ENCODE data around the gene ARHGAP5. TPM values are rescaled to one million over a fixed set of nuclear protein-coding genes. Genes with fewer than 3 reads are reported as not detected.
"Not testable (repeated sequence)": the region's sequence is repeated elsewhere in the genome, so short reads cannot be mapped to it uniquely, and the experiment has no call there.

ARHGAP5 gene
- total RNA-seq, 1 donor from 2014 or later, result 192 TPM

GRCh38 chr14:32100175-32100574 is 23.1 kb downstream of the ARHGAP5 start:
- DNase-seq (no peak), ATAC-seq (ENCODE audit: poor library complexity) (no peak)
- intact Hi-C loops (cut with DNase I), result no loop called here

DNA sequence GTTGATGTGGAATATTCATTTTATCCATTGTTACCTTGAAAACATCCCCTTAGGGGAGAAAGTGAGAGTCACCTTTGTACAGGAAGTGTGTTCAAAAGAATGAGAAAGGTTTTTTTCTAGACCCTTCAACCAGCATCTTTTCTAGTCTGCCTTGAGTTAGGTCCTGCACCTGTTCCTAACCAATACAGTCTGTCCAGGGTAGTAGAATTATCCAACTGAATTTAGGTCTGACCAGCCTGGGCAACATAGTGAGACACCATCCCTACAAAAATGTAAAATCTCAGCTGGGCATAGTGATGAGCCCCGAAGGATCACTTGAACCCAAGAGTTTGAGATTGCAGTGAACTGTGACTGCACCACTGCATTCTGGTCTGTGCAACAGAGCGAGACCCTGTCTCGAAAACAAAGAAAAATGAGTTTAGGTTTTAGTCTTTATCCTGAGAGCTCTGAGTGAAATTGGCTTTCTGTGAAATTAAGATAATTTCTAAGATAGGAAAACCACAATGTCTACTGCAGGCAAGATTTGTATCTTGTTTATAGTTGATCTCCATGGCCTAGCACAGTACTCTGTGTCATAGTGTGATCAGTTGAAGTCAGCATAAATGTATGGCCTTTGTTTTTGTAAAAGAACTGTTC is 25.2 kb downstream of the ARHGAP5 start:
- no peak for ATAC-seq (ENCODE audit: poor library complexity)
- intact Hi-C loops (cut with DNase I), result no loop called here

DNA sequence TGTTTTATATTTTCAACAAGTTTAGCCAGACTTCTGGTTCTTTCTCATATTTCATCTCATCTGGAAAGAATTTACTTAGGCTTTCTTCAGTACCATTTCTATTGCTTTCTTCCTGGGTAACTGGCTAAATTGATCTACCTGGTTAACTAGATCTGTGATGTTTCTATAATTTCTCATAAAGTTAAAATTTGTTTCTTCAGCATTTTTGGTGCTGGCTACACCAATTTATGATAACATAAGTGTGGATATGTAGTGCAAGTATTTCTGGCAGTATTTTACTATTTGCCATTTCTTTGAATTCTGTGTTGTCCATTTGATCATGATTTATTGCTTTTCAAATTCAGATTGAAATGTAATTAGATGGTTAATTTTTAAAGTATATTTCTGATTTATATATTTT is 25.9 kb downstream of the ARHGAP5 start:
- intact Hi-C loops (cut with DNase I), result no loop called here

More for the DNA sequence above, 25.2 kb downstream of the ARHGAP5 start:
- DNase-seq, result no peak

DNA sequence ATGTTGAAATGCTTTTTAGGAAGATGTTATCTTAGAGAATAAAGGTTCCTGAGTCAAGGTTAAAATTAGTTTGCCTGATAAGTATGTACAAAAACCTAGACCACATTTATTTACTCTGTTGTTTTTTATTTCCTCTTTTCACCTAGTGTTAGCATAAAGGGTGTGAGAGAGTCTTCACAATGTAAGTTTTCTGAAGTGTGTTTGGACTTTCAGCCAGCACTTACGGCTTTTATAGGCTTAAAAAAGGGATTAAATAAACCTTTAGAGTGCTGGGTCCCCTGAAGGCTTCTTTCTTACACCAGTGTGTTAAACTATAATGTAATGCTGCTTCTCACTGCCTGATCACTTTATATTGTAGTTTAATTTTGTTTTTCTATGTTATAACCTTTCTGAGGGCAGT is 27.2 kb downstream of the ARHGAP5 start:
- no peak for DNase-seq
- intact Hi-C loops (cut with DNase I), result no loop called here
- no peak for ATAC-seq (ENCODE audit: poor library complexity)

More for the DNA sequence above, 25.9 kb downstream of the ARHGAP5 start:
- no peak for ATAC-seq (ENCODE audit: poor library complexity)
- DNase-seq, result no peak

GRCh38 chr14:32104803-32105202 is 27.7 kb downstream of the ARHGAP5 start:
- DNase-seq (no peak), ATAC-seq (ENCODE audit: poor library complexity) (peak; percentile 42)
- intact Hi-C loops (cut with DNase I), result no loop called here

DNA sequence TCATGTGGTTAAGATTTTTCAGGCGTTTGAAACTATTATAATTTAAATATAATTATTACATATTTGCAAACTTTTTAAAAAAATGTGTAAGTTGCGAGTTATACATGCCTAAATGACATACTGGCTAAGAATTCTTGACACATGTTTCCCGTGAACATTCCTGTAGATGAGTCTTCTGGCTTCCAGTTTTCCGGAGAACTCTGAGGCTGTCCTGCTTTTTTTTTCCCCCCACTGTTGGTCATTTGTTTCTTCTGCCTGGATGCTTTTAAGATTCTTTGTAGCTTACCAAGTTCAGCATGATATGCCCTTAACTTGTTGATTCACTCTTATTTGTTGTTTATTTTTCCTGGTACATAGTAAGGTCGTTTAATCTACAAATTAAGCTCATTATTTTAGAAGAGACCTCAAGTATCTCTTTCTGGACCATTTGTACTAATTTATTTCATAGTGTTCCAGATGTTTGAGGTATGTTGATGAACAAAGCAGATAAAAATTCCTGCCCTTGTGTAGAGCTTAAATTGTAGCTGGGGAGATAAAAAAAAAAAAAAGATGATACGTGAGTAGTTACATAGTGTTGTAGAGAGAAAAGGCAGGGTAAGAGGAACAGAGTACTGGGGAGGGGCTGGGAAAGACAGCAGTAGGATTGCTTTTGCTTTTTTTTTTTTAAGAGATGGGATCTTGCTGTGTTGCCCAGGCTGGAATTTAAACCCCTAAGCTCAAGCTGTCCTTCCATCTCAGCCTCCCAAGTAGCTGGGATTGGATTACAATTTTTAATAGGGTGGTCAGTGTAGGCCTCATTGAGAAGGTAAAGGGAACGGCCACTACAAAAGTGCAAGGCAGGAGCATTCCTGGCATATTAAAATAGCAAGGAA is 32.8 kb downstream of the ARHGAP5 start:
- ATAC-seq (ENCODE audit: poor library complexity) (no peak), DNase-seq (no peak)
- intact Hi-C loops (cut with DNase I), result no loop called here

- ATAC-seq (ENCODE audit: poor library complexity) (no peak), DNase-seq (no peak)
- intact Hi-C loops (cut with DNase I), result no loop called here
Observed at GRCh38 chr14:32110548-32110896, 33.4 kb downstream of the ARHGAP5 start.

DNA sequence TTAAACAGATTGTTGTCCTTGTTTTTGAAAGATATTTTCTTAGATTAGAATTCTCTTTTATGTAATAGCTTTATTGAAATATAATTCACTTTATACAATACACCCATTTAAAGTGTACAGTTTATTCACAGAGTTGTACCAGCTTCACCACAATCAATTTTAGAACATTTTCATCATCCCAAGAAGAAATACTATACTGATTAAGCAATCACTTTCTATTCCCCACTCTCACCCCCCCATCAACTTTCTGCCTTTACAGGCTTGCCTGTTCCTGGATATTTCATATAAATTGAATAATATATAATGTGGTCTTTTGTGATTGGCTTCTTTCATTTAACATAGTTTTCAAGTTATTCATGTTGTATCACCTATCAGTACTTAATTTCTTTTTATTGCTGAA is 44.4 kb downstream of the ARHGAP5 start:
- intact Hi-C loops (cut with DNase I), result no loop called here
- no peak for ATAC-seq (ENCODE audit: poor library complexity)
- no peak for DNase-seq

DNA sequence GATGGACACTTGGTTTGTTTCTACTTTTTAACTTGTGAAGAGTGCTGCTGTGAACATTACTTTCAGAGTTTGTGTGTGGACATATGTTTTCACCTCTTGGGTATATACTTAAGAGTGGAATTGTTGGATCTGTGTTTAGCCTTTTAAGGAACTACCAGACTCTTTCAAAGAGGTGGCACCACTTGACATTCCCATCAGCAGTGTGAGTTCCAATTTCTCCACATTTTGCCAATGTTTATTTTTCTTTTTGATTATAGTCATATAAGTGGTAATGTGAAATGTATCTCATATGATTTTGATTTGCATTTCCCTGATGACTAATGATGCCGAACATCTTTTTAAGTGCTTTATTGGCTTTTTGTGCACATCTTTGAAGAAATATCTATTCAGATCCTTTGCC is 44.8 kb downstream of the ARHGAP5 start:
- ATAC-seq (ENCODE audit: poor library complexity) (no peak), DNase-seq (no peak)
- intact Hi-C loops (cut with DNase I), result no loop called here

- DNase-seq; ATAC-seq (ENCODE audit: poor library complexity); intact Hi-C loops (cut with DNase I): not testable (repeated sequence)
Observed at GRCh38 chr14:32126899-32127730, 50.0 kb downstream of the ARHGAP5 start.

- ATAC-seq (ENCODE audit: poor library complexity), result peak; percentile 82
- DNase-seq, result peak; percentile 46
Observed at GRCh38 chr14:32127731-32128654, 50.9 kb downstream of the ARHGAP5 start.

GRCh38 chr14:32128703-32129102 is 51.6 kb downstream of the ARHGAP5 start:
- intact Hi-C loops (cut with DNase I), result no loop called here
- peak; percentile 65 for ATAC-seq (ENCODE audit: poor library complexity)

More at GRCh38 chr14:32127731-32128654, 50.9 kb downstream of the ARHGAP5 start:
- intact Hi-C loops (cut with DNase I), result not testable (repeated sequence)

GRCh38 chr14:32129124-32129523 is 52.0 kb downstream of the ARHGAP5 start:
- no peak for DNase-seq
- intact Hi-C loops (cut with DNase I), result no loop called here
- peak; percentile 50 for ATAC-seq (ENCODE audit: poor library complexity)

More at GRCh38 chr14:32128703-32129102, 51.6 kb downstream of the ARHGAP5 start:
- no peak for DNase-seq

DNA sequence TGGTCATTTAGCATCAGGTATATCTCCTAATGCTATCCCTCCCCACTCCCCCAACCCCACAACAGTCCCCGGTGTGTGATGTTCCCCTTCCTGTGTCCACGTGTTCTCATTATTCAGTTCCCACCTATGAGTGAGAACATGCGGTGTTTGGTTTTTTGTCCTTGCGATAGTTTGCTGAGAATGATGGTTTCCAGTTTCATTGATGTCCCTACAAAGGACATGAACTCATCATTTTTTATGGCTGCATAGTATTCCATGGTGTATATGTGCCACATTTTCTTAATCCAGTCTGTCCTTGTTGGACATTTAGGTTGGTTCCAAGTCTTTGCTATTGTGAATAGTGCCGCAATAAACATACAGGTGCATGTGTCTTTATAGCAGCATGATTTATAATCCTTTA is 54.6 kb downstream of the ARHGAP5 start:
- intact Hi-C loops (cut with DNase I); ATAC-seq (ENCODE audit: poor library complexity); DNase-seq: not testable (repeated sequence)

GRCh38 chr14:32134448-32135097 is 57.5 kb downstream of the ARHGAP5 start:
- no peak for ATAC-seq (ENCODE audit: poor library complexity)
- intact Hi-C loops (cut with DNase I), result no loop called here

DNA sequence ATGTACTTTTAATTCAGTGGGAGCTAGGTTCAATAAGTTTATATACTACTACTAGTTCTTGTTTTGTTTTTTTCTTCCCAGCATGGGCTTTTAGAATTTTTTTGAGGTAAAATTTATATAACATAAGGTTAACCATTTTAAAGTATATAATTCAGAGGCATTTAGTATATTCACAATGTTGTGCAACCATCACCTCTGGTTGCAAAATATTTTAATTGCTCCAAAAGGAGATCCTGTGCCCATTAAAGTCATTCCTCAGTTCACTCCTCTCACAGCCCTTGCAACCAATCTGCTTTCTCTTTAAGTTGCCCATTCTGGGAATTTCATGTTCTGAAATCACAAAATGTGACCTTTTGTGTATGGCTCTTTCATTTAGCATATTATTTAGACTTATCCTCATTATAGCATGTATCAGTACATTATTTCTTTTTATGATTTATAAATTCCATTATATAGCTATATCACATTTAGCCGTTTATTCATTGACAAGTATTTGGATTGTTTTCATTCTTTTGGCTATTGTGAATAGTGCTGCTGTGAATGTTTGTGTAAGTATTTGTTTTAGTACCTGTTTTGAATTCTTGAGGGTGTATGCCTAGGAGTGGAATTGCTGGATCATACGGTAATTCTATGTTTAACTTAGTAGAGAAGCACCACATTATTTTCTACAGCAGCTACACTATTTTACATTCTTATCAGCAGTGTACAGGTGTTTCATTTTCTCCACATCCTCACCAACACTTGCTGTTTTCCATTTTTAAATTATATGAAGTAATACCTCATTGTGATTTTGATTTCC is 59.1 kb downstream of the ARHGAP5 start:
- intact Hi-C loops (cut with DNase I), result no loop called here
- ATAC-seq (ENCODE audit: poor library complexity), result no peak

More at GRCh38 chr14:32134448-32135097, 57.5 kb downstream of the ARHGAP5 start:
- no peak for DNase-seq

GRCh38 chr14:32137313-32137712 is 60.2 kb downstream of the ARHGAP5 start:
- intact Hi-C loops (cut with DNase I), result no loop called here
- DNase-seq, result no peak
- ATAC-seq (ENCODE audit: poor library complexity), result no peak

More for the DNA sequence above, 59.1 kb downstream of the ARHGAP5 start:
- no peak for DNase-seq
